WI38 (cell line): ENCODE data around the gene TIMM10B.
A peak's percentile ranks its signal among the peaks of the same experiment; 100 is the strongest.

ENCODE experiments used
- H3K4me3 ChIP-seq: 2 replicates; pipeline ENCODE4 v1.5.1; 2011; ENCODE audit warnings: low read depth, mild to moderate bottlenecking, control low read depth, low read length
- CTCF ChIP-seq: IDR thresholded peaks from 2 replicates; pipeline ENCODE4 v1.5.1; 2012; ENCODE audit warnings: low read depth, mild to moderate bottlenecking, control low read depth, low read length

Gene TIMM10B

GRCh38 chr11:6440906-6441358, 40.4 kb upstream of the TIMM10B start, which contains the start of gene HPX:
Gene HPX, minus strand, starts transcription at chr11:6440987. Its CDS starts 24 bp downstream, at chr11:6440963.
- no peak for TF ChIP-seq CTCF
- H3K4me3 ChIP-seq: no peak within 1 kb of the TSS

GRCh38 chr11:6442441-6442840, 38.9 kb upstream of the TIMM10B start:
- H3K4me3 ChIP-seq: no peak overlapping the region
- no peak for TF ChIP-seq CTCF

GRCh38 chr11:6443269-6444003, 37.9 kb upstream of the TIMM10B start:
- peak; percentile 92 for TF ChIP-seq CTCF
- H3K4me3 ChIP-seq: no peak overlapping the region

GRCh38 chr11:6448574-6448973, 32.7 kb upstream of the TIMM10B start:
- TF ChIP-seq CTCF: no peak
- no peak overlapping the region for H3K4me3 ChIP-seq

- no peak overlapping the region for H3K4me3 ChIP-seq
- no peak for TF ChIP-seq CTCF
These were observed 29.1 kb upstream of the TIMM10B start for GRCh38 chr11:6452219-6452618.

GRCh38 chr11:6453152-6453551, 28.1 kb upstream of the TIMM10B start:
- no peak for TF ChIP-seq CTCF
- H3K4me3 ChIP-seq: no peak overlapping the region

- no peak for TF ChIP-seq CTCF
- no peak overlapping the region for H3K4me3 ChIP-seq
These were observed 26.2 kb upstream of the TIMM10B start for GRCh38 chr11:6455070-6455469.
